ENCODE data around the gene NCOR2.

GRCh38 chr12:124588018-124588634 lies 20.7 kb upstream of the NCOR2 start:
- TF ChIP-seq EZH2 (IDR thresholded peaks at IDR 0.05; ENCODE audit: low read length) (no peak), CTCF (optimal IDR thresholded peaks at IDR 0.05 in 1 of 3, IDR thresholded peaks at IDR 0.05 in 1 of 3, conservative IDR thresholded peaks at IDR 0.05 in 1 of 3; ENCODE audit: extremely low read depth in 1 of 3, insufficient read depth in 2 of 3, low read length in 3 of 3) (no peak)

All from keratinocyte (primary cell).